Measurements from ENCODE around the gene KY.

DNA sequence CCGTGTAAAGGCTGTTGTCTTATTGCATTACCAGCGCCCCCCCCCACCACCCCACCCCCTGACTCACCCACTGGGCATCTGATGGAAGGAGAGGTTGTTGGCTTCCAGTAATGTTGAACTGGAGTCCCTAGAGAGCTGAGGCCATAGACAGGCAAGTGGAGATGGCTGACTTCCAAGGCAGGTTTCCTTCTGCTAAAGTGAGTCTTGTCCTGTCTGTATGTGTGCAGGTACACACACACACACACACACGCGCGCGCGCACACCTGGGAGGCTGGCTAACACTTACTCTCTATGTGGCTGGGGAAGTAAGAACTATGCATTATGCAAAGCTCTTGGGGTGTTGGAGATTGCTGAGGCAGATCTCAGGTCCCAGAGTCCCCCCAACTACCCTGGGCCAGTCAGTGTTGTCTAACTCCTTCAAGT is 1.6 kb upstream of the KY start:
- TF ChIP-seq, protein P1, sequence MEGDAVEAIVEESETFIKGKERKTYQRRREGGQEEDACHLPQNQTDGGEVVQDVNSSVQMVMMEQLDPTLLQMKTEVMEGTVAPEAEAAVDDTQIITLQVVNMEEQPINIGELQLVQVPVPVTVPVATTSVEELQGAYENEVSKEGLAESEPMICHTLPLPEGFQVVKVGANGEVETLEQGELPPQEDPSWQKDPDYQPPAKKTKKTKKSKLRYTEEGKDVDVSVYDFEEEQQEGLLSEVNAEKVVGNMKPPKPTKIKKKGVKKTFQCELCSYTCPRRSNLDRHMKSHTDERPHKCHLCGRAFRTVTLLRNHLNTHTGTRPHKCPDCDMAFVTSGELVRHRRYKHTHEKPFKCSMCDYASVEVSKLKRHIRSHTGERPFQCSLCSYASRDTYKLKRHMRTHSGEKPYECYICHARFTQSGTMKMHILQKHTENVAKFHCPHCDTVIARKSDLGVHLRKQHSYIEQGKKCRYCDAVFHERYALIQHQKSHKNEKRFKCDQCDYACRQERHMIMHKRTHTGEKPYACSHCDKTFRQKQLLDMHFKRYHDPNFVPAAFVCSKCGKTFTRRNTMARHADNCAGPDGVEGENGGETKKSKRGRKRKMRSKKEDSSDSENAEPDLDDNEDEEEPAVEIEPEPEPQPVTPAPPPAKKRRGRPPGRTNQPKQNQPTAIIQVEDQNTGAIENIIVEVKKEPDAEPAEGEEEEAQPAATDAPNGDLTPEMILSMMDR (IDR thresholded peaks at IDR 0.05; ENCODE audit: poor library complexity, severe bottlenecking), result no peak
- no peak for TF ChIP-seq EP300 (conservative IDR thresholded peaks at IDR 0.05; ENCODE audit: poor library complexity, severe bottlenecking)
